Large intestine (tissue), 3 donors: ENCODE results near the gene FAM171A2. TPM values are rescaled to one million over a fixed set of nuclear protein-coding genes. Genes with fewer than 3 reads are reported as not detected.

Experiments used
- DNase-seq, 2 donors: peaks; one replicate each; pipeline versions ENCODE4 v3.0.0 to v3.0.0-alpha.2; 2013
- H3K27ac ChIP-seq: one replicate; pipeline ENCODE4 v1.5.1; 2013; ENCODE audit warnings: low read length
- H3K27me3 ChIP-seq: 2 replicates; pipeline ENCODE4 v1.6.1; 2013; ENCODE audit warnings: low read length; ENCODE audit not compliant: control insufficient read depth, insufficient read depth
- H3K36me3 ChIP-seq: 2 replicates; pipeline ENCODE4 v1.6.1; 2013; ENCODE audit warnings: low read length; ENCODE audit not compliant: control insufficient read depth, insufficient read depth
- H3K4me1 ChIP-seq: one replicate; pipeline ENCODE4 v1.6.1; 2013; ENCODE audit warnings: low read length; ENCODE audit not compliant: control insufficient read depth, insufficient read depth
- H3K4me3 ChIP-seq: one replicate; pipeline ENCODE4 v1.5.1; 2013; ENCODE audit warnings: low read length
- H3K9me3 ChIP-seq: one replicate; pipeline ENCODE4 v1.6.1; 2013; ENCODE audit warnings: mild to moderate bottlenecking, low read depth, low read length, moderate library complexity; ENCODE audit not compliant: control insufficient read depth
- WGBS: methylation state at CpG from one replicate; pipeline ENCODE4 v1.1.5; 2013; ENCODE audit warnings: low lambda C conversion rate; ENCODE audit not compliant: insufficient coverage; 5-methylcytosine and 5-hydroxymethylcytosine counted together
- polyA plus RNA-seq: library from polyadenylated mRNA; unstranded; fragments of 120-200 nt; gene quantifications from one replicate; pipeline ENCODE4 v1.2.1, GENCODE V29; 2013

FAM171A2 gene
- polyA plus RNA-seq, 1 donor, result 6.5 TPM

DNA sequence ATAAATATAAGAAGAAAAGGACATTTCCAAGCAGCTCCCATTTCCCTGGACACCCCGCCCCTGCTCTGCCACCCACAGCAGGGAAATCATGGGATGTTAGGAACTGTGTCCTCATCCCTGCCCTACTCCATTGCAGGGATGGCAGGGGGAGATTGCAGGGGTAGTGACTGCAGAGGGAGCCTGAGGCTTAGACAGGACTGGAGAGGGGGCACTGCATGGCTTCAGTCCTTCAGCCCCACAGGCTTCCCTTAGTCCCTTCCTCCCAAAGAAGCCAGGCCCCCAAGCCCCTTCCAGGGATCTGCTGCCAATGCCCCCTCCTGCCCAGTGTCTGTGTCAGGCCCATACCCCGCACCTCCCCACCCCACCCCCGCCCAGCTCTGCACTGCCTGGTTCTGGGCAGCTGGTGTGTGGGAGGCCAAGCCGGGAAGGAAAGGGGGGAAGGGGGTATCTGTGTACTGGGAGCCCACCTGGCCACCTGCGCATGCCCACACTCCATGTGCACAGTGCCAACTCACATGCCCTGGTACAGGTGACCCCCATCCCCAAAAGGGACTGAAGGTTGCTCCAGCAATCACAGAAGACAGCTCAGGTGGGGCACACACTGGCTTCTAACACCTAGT is 52.0 kb downstream of the FAM171A2 start:
- H3K36me3 ChIP-seq, result no peaks in the 10 kb centered on the region
- no peak overlapping the region for H3K4me3 ChIP-seq
- H3K27me3 ChIP-seq, result peaks cover 42% of the 10 kb centered on the region
- peaks cover 23% of the 10 kb centered on the region for H3K4me1 ChIP-seq
- no CpG with 5 or more reads among the region's 5 CpGs for WGBS
- H3K9me3 ChIP-seq, result no peaks in the 10 kb centered on the region
- DNase-seq, result no peak
- H3K27ac ChIP-seq, result no peak overlapping the region

DNA sequence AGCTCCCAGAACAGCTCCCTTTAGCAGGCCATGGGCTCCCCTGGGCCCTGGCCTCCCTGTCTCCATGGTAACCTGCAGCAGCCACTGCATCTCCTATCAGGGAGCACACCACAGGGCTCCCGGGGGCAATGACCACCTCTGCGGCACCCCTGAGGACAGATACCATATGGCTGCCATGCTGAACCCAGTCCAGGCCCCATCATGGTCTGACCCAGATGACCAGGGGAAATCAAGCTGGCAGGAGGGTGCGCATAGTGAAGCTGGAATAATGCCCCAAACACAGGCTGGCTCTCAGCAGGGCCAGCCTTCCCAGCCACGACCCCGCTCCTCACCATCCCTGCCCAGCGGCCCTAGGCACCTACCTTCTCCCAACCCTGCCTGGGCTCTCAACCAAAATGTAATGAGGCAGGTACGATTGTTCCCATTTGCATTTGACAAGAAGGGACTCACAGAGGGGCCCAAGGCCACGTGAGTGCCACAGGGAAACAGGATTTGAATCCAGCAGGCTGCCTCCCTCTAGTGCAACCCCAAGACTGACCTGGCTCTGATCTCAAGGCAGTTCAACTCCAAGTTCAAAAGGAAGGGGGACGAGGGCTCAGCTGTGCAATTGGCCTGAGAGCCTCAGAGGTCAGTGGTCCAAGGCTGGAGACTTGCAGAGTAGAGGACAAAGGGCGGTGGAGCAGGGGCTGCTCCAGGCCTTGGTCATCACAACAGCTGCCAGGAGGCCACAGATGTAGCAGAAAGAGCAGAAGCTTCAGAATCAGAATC is 52.9 kb downstream of the FAM171A2 start:
- H3K27me3 ChIP-seq, result peaks cover 34% of the 10 kb centered on the region
- H3K9me3 ChIP-seq, result no peaks in the 10 kb centered on the region
- H3K27ac ChIP-seq, result no peak overlapping the region
- peaks cover 20% of the 10 kb centered on the region for H3K4me1 ChIP-seq
- no peaks in the 10 kb centered on the region for H3K36me3 ChIP-seq
- no peak for DNase-seq
- H3K4me3 ChIP-seq, result no peak overlapping the region
- no CpG with 5 or more reads among the region's 10 CpGs for WGBS

DNA sequence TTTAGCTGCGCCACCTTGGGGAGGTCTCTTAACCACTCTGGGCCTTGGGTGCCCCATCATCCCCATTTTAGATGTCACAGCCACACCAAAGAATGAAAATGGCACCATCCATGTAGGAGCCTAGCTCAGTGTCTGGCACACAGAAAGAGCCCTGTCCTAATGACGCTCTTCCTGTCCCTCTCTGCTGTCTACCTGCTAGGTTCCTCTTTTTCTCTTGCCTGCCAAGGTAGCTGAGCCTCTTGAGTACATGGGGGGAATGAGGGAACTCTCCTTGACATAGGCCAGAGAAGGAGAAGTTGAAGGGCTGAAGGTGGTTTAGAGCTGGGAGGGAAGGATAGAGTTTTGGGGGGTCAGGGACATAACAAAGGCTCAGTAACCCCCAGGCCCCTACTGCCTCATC is 53.5 kb downstream of the FAM171A2 start:
- H3K27me3 ChIP-seq, result peaks cover 29% of the 10 kb centered on the region

DNA sequence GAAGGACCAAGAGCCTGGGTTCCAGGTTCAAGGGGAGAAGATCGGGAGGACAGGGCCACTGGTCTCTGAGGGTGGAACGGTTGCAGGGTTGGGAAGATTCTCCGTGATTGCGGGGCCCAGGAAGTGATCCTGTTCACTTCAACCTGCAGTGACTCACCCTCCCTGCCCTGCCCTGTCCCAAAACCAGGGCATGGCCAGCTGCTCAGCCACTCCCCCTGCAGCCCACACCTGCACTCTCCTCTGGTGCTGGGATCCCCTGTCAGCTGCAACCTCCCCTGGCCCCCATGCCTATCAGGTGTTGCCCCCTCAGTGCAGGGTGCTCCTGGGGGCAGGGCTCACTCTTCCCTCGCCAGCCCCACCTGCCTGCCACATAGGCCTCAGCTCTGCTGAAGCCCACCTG is 54.2 kb downstream of the FAM171A2 start:
- H3K27me3 ChIP-seq, result peaks cover 23% of the 10 kb centered on the region
- no CpG with 5 or more reads among the region's 5 CpGs for WGBS
- no peaks in the 10 kb centered on the region for H3K9me3 ChIP-seq
- DNase-seq, result no peak
- no peak overlapping the region for H3K27ac ChIP-seq
- no peak overlapping the region for H3K4me3 ChIP-seq
- H3K4me1 ChIP-seq, result peaks cover 20% of the 10 kb centered on the region
- H3K36me3 ChIP-seq, result no peaks in the 10 kb centered on the region

More for the DNA sequence above, 53.5 kb downstream of the FAM171A2 start:
- H3K4me3 ChIP-seq, result no peak overlapping the region
- peaks cover 20% of the 10 kb centered on the region for H3K4me1 ChIP-seq
- H3K9me3 ChIP-seq, result no peaks in the 10 kb centered on the region
- DNase-seq, result no peak
- no peaks in the 10 kb centered on the region for H3K36me3 ChIP-seq
- WGBS, result no CpG with 5 or more reads among the region's 2 CpGs
- no peak overlapping the region for H3K27ac ChIP-seq

DNA sequence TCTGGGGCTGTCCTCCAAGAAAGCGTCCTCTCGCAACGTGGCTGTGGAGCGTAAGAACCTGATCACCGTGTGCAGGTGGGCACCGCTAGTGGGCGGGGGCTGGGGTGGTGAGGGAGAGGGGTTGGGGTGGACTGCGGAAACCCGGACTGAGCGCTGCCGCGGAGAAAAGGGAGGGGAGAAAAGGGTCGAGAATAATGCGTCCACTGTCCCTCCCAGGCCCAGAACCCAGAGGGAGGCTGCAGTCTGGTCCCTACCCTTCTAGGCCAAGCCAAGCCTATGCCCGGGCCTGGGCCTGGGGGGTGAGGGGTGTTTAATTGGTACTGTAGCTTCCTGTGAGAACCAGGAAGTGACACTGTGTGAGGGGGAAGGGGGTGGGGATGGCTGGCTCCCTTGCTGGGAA is 54.8 kb downstream of the FAM171A2 start:
- peak in 1 of 2 donors; percentile 33 for DNase-seq

DNA sequence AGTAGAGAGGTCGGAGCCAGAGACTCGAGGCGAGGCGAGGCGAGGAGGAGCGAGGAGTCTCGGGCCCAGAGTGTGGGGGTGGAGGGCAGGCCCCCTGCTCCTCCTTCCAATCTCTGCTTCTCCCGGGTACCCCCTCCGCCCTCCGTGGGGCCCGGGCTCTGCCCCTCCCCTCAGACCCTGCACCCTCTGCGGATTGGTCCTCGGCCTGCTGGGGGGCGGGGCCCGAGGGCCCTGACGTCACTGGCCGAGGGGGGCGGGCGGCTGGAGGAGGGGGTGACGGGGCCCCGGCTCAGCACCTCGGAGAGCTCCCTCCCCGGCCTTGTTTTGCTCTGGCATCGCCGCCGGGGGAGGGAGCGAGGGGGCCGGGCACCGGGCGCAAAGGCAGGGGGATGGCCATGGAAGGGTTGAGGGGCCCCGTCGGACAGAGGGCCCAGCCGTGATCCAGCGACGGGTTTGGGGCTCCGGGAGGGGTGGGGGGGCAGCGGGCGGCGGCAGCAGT is 55.3 kb downstream of the FAM171A2 start, which contains the start of gene RUNDC3A:
TSS of gene RUNDC3A (plus strand) at position 282 of the 499 bp plus-strand sequence. CDS start 232 bp downstream, outside the sequence.
- peak within 1 kb of the TSS; percentile 40 for H3K27ac ChIP-seq
- no peaks in the 10 kb centered on the region for H3K36me3 ChIP-seq
- H3K9me3 ChIP-seq, result no peaks in the 10 kb centered on the region
- H3K4me1 ChIP-seq, result peaks cover 20% of the 10 kb centered on the region
- peaks cover 15% of the 10 kb centered on the region for H3K27me3 ChIP-seq
- peak within 1 kb of the TSS; percentile 39 for H3K4me3 ChIP-seq
- peak; percentile 86 to 90 for DNase-seq
- no CpG with 5 or more reads among the region's 39 CpGs for WGBS

More for the DNA sequence above, 54.8 kb downstream of the FAM171A2 start:
- Histone ChIP-seq H3K36me3 (no peaks in the 10 kb centered on the region), H3K27ac (no peak overlapping the region), H3K9me3 (no peaks in the 10 kb centered on the region), H3K4me1 (peaks cover 20% of the 10 kb centered on the region), H3K27me3 (peaks cover 17% of the 10 kb centered on the region), H3K4me3 (peak overlapping the region; percentile 39)
- WGBS, result no CpG with 5 or more reads among the region's 15 CpGs

DNA sequence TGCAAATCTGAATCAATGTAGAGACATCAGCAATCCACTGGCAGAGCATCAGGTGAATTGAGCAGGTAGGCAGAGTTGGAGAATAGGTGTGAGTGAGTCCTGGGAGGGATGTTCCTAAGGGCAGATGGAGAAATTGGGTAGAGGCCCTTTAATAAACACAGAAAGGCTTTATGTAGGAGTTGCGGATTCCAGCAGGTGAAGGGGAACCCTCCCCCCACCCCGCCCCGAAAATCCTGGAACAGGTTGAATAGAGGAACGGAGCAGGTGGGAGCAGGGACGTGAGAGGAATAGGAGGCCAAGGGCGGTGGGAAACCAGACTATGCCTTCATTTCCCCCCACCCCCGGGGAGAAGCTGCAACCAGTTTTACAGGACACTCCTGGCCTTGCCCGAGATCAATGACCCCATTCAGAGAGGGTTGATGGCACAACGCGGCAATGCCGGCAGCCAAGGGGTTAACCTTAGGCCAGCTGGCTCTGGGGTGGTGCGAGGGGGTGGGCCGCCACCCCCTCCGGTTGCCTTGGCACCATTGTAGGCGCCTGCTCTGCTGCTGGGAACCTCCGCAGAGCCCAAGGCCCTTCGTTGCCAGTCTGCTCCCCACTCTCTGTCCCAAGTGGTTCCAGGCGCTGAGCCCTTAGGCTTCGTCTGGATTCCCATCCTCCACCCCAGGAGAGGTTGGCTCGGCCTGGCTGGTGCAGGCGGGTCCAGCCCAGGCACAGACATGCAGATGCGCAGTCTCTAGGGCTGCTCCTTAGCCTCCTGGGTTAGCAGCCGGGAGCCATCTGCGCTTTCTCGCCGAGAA is 56.1 kb downstream of the FAM171A2 start:
- Histone ChIP-seq H3K4me3 (peak overlapping the region; percentile 38), H3K9me3 (no peaks in the 10 kb centered on the region), H3K4me1 (peaks cover 14% of the 10 kb centered on the region), H3K27me3 (peaks cover 15% of the 10 kb centered on the region), H3K27ac (peak overlapping the region; percentile 40), H3K36me3 (no peaks in the 10 kb centered on the region)
- DNase-seq, result peak in 1 of 2 donors; percentile 50
- WGBS, result no CpG with 5 or more reads among the region's 26 CpGs

DNA sequence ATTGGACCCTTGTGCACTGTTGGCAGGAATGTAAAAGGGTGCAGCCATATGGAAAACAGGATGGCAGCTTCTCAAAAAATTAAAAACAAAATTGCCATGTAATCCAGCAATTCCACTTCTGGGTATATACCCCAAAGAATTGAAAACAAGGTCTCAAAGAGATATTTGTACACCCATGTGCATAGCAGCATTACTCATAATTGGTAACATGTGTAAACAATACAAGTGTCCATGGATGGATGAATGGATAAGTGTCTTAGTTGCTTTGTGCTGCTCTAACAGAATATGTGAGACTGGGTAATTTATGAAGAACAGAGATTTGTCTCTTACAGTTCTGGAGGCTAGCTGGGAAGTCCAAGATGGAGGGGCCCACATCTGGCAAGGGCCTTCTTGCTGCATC is 59.0 kb downstream of the FAM171A2 start:
- peaks cover 21% of the 10 kb centered on the region for H3K27me3 ChIP-seq
- H3K36me3 ChIP-seq, result no peaks in the 10 kb centered on the region
- DNase-seq, result no peak

More for the DNA sequence above, 59.0 kb downstream of the FAM171A2 start:
- Histone ChIP-seq H3K4me1 (peaks cover 14% of the 10 kb centered on the region), H3K4me3 (no peak overlapping the region), H3K9me3 (no peaks in the 10 kb centered on the region), H3K27ac (no peak overlapping the region)
